Activated CD8-positive, alpha-beta memory T cell treated with anti-CD3 and anti-CD28 coated beads for 36 hours (primary cell): Measurements from ENCODE around the gene GPR135. TPM values are rescaled to one million over a fixed set of nuclear protein-coding genes. Genes with fewer than 3 reads are reported as not detected.
"Not testable (repeated sequence)": the region's sequence is repeated elsewhere in the genome, so short reads cannot be mapped to it uniquely, and the experiment has no call there.

ENCODE experiments used
- CTCF ChIA-PET: fragments of 350-600 bp; sonication (Branson Sonifier 250); formaldehyde crosslinking; loops from one replicate; lab custom pipeline; 2021; ENCODE audit warnings: antibody characterized with exemption; lab: Charles Lee
- POLR2A ChIA-PET: fragments of 350-600 bp; sonication (Branson Sonifier 250); formaldehyde crosslinking; loops from one replicate; lab custom pipeline; 2021; ENCODE audit warnings: antibody characterized with exemption; lab: Charles Lee
- total RNA-seq, 2 experiments: library from RNA; stranded (reverse); gene quantifications; one replicate each; pipeline ENCODE4 v1.2.3, GENCODE V29; 2021

The GPR135 gene
- total RNA-seq, 2 experiments from 2014 or later = 1.2 to 1.6 TPM

DNA sequence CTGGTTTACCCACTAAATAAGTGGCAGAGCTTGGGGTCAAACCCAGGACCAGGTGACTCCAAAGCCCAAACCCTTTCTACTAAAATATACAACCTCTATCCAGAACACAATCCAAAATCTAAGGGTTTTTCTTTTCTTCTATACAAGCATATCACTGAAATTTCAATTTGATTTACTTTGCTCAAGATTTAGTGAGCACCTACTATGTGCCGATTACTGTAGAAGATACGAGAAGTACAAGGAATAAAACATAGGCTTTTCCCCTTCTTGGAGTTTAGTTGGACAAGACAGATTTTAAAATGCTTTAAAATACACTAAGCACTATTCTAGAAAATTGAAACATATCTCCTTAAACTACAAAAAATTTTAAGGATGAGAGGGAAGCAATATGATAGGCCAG is 16.2 kb upstream of the GPR135 start:
- ChIA-PET POLR2A (no interaction called here), CTCF (no interaction called here)

DNA sequence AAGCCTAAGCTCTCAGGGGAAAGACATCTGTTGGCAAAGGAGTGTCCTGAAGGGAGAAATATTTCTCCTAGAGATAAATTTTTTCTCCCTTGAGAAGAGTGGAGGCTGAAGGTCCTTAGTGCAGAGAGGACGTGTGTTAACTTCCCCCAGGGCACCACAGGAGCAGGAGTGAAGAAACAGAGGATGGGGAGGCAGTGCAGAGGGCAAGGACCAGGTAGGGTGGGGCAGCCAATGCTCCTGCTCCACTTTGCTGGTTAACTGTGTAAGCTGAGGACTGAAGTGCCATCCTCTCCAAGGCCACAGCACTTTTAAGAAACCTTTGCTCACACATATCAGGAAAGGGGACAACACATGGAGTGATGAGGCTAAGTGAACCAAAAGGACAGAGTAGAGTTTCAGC is 15.0 kb upstream of the GPR135 start:
- POLR2A ChIA-PET = no interaction called here
- CTCF ChIA-PET = no interaction called here

DNA sequence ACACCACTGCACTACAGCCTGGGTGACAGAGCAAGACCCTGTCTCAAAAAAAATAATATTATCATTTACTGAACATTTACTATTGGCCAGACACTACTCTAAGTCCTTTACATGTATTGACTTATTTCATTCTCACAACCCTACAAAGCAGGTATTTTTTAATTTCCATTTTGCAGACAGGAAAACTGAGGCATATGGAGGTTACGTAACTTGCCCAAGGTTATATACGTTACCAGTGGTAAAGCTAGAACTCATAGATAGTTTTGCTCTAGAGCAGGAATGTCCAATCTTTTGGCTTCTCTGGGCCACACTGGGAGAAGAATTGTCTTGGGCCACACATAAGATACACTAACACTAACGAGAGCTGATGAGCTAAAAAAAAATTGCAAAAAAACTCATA is 13.4 kb upstream of the GPR135 start:
- POLR2A ChIA-PET = no interaction called here
- CTCF ChIA-PET = no interaction called here

DNA sequence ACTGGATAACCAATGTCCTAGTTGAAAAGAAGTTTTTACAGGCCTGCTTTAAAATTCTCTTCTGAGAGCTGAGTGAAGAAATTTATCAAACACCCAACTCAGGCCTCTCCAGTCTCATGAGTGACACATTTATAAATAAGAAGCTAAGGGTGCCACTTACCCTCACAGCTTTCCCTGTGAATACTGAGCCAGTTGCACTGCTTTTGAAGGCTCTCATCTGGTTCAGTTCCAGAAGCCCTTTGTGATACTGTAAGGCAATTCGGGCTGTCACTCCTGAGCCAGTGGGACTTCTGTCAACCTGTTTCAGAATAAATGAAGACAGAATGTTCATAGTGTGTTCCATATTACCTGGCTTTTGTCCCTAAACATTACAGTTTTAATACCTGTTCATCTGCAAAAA is 10.5 kb upstream of the GPR135 start:
- ChIA-PET POLR2A (no interaction called here), CTCF (no interaction called here)

DNA sequence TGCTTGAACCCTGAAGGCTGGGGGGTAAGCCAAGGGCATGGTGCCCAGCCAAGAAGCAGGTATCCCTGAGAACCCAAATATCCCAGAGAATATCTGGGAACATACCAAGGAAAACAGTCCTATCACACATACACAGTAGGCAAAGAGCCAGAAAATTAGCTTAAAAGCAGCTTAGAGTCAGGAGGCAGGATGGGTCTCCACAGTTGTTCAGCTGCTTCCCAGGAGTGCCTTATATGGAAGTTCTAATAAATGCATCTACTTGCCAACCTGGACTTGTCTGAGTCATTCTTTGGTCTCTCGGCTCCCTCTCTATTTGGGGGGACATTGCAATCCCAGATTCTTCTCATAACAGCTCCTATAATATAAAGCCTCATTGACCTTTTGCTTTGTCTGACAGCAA is 9.0 kb upstream of the GPR135 start:
- ChIA-PET POLR2A (no interaction called here), CTCF (interaction anchor here (1.1 kb wide), 1 partner anchor 9 kb away, joined by 3 read pairs; the partner anchor contains the start of gene GPR135)

DNA sequence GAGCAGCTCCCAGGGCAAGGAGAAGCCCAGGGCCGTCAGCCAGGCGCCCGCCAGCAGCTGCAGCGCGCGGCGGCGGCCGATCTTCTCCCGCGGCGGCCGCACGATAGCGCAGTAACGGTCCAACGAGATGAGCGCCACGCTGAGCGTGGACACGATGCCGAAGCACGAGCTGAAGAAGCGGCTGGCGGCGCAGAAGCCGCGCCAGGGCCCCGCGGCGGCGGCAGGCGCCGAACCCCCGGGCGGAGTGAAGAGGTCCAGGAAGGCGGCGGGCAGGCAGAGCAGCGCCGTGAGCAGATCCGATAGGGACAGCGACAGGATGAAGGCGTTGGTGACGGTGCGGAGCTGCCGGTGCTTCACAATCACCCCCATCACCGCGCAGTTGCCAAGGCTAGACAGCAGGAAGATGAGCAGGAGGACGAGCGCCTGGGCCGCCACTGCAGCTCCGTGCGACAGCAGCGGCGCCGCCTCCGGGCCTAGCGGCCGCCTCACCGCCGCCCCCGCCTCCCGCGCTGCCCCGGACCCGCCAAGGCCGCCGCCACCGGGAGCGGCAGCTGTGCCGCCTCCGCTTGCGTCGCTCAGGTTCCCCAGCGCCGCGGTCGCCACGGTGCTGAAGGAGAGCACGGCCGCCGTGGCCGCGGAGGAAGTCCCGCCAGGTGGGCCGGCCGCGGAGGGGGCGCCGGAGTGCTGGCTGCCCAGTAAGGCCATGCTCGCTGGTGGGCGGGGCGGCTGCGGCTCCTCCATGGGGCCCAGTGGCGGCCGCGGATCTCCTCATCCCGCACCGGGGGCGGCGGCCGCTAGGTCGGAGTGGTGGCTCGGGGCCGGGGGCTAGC is 479 bp downstream of the GPR135 start:
- ChIA-PET POLR2A (interaction anchor here (2.2 kb wide), 1 partner anchor 19 kb away, joined by 20 read pairs; the partner anchor contains the start of genes JKAMP and L3HYPDH), CTCF (interaction anchor here (0.6 to 1.9 kb wide), 2 partner anchors 9 to 19 kb away, joined by 3 to 7 read pairs; partner anchors contain the start of genes JKAMP and L3HYPDH)

DNA sequence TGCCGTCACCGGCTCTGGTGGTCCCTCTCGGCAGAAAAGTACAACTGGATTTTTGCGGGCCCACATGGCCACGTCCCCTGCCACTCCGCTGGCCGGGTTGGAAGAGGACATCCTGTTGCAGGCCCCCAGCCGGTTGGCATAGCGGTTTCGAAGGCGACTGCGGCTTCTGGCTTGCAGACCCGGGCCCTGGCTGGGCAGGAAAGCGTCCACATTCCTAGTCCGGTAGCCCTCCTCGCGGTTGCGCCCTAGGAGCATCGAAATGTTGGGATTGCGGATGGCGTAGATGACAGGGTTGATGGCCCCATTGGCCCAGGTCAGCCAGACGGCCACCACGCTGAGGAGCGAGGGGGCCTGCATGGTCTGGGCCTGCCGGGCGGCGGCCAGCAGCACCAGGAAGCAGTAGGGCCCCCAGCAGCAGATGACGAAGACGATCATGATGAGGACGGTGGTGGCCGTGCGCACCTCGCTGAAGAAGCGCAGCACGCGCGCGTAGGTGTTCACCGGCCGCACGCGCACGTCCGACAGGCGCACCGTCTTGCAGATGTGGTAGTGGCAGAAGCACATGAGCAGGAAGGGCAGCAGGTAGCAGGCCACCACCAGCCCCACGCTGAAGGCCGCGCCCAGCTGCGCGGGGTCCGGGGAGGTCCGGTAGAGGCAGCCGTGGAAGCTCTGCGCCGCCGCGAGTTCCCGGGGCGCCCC is 1.2 kb downstream of the GPR135 start:
- ChIA-PET POLR2A (interaction anchor here (2.2 kb wide), 1 partner anchor 20 kb away, joined by 20 read pairs; the partner anchor contains the start of genes JKAMP and L3HYPDH), CTCF (interaction anchor here (1.5 to 1.9 kb wide), 2 partner anchors 19 to 20 kb away, joined by 6 to 7 read pairs; partner anchors contain the start of genes JKAMP and L3HYPDH)

DNA sequence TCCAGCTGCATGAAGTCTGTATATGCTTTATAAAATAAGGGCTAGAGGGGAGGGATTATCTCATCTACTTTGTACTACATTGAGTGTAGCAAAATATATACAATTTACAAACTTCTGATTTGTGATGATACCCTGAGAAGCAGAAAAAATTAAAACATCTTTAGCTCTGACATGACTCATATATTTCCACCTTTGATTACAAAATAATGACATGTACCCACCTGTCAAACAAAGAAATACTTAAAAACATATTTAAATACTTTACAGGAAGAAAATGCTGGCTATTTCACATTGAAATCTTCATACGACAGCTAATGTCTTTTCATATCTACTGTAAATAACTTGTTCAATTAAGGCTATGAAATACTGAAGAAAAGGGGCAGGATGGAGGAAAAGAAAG is 3.3 kb downstream of the GPR135 start:
- POLR2A ChIA-PET = no interaction called here

DNA sequence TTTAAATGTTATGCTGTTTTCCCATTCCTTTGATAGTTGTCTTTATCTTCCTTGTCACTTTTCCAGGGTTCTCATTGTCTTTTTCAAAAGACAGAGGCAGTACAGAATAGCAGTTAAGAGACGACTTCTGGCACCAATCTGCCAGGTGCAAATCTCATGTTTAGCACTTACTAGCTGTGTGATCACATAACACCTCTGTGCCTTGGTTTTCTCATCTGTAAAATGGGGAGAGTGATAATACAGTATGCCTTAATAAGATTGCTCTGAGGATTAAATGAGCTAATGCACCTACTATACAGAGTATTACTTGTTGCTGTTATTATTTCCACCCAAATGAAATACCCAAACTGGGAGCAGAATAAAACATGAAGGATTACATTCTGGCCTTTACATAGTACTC is 4.8 kb downstream of the GPR135 start:
- ChIA-PET POLR2A (no interaction called here), CTCF (no interaction called here)

More for the DNA sequence above, 3.3 kb downstream of the GPR135 start:
- CTCF ChIA-PET = no interaction called here

DNA sequence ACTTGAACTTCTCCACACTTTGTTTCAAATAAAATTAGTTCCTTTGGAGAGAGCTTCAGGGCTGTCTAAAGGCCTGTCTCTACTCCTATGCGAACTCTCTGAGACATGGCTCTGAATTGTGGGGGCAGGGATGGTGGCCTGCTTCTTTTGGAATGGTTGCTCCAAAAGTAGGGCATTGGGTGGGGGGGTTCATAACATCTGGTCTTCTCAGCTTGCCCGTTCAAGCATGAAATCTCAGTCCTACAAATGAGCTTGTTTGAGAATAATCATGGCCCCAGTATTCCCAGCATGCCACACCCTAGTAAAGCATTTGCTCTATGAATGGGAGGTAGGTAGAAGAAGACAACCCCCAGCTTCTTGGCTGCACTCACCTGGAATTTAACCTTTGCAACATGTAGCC is 6.7 kb downstream of the GPR135 start:
- POLR2A ChIA-PET = no interaction called here

DNA sequence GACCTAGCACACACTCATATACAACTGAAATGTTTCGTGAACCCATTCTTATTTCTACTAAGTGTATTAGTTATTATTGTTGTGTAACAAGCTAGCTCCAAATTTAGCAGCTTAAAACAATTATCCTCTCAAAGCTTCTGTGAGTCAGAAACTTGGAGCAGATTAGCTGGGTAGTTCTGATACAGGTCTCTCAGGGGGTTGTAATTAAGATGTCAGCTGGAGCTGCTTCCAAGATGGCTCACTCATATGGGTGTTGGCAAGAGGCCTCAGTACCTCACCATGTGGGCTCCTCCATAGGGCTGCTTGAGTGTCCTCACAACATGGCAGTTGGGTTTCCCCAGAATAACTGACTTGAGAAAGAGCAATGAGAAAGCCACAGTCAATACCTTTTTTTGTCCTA is 9.8 kb downstream of the GPR135 start:
- POLR2A ChIA-PET = no interaction called here
- CTCF ChIA-PET = no interaction called here

More for the DNA sequence above, 6.7 kb downstream of the GPR135 start:
- CTCF ChIA-PET = no interaction called here

DNA sequence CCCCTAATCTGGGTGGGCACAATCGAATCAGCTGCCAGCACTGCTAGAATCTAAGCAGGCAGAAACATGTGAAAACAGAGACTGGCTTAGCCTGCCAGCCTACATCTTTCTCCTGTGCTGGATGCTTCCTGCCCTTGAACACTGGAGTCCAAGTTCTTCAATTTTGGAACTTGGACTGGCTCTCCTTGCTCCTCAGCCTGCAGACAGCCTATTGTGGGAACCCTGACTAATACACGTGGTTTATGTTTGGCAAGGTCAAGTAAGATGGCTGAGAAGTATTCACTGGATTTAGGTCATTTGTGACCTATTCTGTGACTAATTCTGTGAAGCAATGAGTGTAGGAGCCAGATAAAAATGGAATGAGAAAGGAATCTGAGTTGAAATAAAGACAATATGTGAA is 11.0 kb downstream of the GPR135 start:
- ChIA-PET POLR2A (no interaction called here), CTCF (interaction anchor here (0.7 kb wide), 1 partner anchor 407 kb away, joined by 3 read pairs; no protein-coding TSS in a partner anchor)

DNA sequence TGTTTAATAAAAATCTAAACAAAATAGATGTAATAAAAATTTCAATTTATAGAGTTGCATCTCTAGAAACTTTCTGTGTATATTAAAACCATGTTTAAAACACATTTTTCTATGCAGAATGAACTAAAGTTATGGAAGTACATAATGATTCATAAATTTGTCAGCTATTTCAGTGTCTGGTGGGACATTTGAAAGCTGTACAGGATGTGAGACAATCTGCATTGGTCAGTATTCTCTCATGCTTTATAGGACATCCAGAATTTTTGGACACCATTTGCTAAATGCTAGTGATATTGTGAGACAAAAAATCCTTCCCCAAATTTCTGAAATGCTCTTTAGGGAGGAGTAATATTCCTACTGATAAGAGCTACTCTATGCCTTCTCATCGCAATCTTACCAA is 13.3 kb downstream of the GPR135 start:
- ChIA-PET POLR2A (no interaction called here), CTCF (no interaction called here)

DNA sequence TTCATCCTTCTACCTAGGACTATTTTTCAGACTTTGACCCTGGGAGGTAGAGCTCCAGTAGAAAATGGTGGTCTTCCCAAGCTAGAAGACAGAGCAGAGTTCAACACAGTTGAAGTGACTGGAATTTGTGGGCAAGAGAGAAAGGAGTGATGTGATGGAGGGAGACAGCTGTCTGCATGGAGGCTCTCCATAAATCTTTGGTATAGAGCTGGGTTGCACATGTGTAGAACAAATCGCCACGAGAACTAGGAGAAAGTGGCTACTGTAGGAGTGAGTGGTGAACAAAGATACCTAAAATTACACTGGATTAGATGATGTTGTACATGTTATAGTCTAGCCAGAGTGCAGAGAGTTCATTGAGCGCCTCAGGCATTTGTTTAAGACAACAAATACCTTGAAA is 14.5 kb downstream of the GPR135 start:
- ChIA-PET POLR2A (no interaction called here), CTCF (no interaction called here)

DNA sequence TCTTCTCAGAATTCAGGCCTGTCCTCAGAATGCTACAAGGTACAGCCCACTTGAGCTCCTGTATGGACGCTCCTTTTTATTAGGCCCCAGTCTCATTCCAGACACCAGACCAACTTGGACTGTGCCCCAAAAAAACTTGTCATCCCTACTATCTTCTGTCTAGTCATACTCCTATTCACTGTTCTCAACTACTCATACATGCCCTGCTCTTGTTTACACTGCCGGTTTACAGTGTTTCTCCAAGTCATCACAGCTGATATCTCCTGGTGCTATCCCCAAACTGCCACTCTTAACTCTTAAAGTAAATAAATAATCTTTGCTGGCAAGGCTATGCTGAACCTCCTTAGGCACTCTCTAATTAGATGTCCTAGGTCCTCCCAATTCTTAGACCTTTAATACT is 16.5 kb downstream of the GPR135 start:
- POLR2A ChIA-PET, CTCF ChIA-PET: not testable (repeated sequence)

DNA sequence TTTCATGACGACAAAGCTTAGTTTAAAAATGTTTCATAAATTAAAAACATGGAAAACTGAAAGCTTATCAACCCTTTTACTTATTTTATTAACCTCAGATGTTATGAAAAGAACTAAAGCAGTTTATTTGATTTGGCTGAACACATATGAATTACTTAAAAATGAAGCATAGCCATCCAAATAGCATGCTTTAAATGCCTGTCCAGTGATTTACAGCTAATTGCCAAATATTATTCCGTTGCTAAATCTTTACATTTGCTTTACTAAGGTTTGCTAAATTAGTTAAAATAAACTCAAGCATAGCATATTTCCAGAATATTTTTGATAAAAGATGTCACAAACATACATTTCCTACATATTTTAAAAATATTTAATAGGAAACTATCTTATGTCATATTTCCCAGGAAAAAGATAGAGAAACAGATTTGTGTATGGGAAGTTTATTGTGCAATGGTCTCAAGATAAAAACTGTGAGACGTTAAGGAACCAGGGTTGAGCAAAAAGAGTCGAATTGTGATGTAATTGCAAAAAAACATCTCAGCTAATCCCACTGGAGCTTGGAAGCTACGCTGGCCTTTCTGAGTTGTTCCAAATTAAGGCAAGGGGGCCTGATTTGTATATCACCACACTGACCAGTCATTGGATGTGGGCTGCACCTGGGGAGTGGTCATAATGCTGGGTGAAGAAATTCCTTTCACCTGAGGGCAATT is 25.8 kb downstream of the GPR135 start:
- ChIA-PET CTCF (no interaction called here), POLR2A (no interaction called here)

DNA sequence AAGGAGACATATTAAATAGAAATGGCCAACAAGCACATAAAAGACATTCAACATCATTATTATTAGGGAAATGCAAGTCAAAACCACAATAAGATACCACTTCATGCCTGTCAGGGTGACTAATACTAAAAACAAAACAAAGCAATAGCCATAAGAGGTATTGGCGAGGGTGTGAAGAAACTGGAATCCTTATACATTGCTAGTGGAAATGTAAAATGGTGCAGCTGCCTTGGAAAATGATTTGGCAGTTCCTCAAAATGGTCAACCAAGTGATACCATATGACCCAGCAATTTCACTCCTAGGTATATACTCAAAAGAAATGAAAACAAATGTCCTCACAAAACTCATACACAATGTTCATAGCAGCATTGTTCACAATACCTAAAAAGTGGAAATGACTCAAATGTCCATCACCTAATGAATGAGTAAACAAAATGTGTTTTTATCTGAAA is 27.0 kb downstream of the GPR135 start:
- CTCF ChIA-PET = no interaction called here
- POLR2A ChIA-PET = no interaction called here

DNA sequence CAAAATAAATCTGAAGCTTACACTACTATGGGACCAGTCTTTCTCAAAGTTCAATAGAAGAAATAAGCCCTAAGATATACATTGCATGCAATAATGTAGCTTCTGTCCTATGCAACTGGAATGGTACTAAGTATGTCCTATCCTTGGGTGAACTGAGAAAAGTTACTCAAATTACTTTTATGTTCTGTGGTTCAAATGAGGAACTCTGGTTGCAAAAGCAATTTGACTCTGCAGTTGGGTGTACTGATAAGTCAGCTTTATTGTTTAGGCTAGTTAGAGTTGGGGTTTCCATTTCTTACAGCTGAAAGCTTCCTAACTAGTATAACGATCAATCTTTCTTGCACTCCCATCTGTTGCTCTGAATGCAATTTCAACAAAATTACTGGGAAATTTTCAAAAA is 29.2 kb downstream of the GPR135 start:
- ChIA-PET CTCF (no interaction called here), POLR2A (no interaction called here)

DNA sequence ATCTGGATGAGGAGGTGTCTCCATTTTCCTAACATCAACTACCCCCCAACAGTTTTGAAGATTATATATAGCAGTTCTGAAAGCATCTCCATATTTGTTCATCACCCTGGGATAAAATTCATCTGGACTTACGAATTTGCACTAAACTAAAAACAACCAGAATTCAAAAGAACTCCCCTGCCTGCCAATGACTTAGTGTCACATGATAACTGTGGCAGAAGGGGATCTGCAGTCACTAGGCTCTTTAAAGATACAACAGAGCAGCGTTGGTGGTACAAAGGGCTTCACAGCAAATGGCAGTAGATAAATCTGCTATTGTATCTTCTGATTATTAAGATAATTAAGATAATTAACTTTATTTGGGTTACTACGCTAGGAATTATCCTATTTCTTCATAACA is 30.1 kb downstream of the GPR135 start:
- ChIA-PET CTCF (no interaction called here), POLR2A (no interaction called here)

DNA sequence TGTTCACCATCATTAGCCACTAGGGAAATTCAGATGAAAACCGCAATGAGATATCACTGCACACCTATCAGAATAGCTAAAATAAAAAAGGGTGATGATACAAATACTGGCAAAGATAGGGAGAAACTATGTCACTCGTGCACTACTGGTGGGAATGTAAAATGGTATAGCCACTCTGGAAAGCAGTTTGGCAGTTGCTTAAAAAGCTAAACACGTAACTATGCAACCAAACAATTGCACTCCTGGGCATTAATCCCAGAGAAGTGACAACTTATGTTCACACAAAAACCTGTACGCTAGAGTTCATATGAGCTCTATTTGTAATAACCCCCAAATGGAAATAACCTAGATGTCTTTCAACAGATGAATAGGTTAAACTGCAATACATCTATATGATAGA is 35.4 kb downstream of the GPR135 start:
- ChIA-PET POLR2A (no interaction called here), CTCF (no interaction called here)
